HG03442 (cell line): ENCODE data around the gene CCDC171.
A peak's percentile ranks its signal among the peaks of the same experiment; 100 is the strongest.
"Not testable (repeated sequence)": the region's sequence is repeated elsewhere in the genome, so short reads cannot be mapped to it uniquely, and the experiment has no call there.

ENCODE experiments used
- ATAC-seq: cut with Tn5 transposase; IDR thresholded peaks from one replicate; pipeline ENCODE4 v1.9.1; 2021; ENCODE audit warnings: mild to moderate bottlenecking, moderate library complexity; ENCODE audit not compliant: unreplicated experiment

Gene CCDC171

DNA sequence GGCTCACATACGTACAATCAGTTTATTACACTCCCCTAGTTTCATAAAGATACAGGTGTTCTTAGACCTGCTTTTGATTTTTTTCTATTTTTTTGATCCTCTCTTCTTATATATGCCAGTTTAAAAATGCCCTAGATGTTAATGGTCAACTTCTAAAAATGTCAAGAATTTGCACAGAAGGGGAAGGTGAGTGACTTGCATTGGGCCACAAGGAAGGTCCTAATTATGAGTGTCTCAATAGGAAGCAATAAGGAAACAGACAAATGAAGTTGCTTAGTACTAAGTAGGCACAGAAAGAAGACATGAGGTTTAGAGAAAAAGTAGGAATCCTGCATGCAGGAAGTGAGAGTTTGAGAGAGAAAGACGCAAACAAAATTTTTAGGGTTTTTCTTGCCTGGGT lies 3.2 kb upstream of the CCDC171 start:
- ATAC-seq: no peak

DNA sequence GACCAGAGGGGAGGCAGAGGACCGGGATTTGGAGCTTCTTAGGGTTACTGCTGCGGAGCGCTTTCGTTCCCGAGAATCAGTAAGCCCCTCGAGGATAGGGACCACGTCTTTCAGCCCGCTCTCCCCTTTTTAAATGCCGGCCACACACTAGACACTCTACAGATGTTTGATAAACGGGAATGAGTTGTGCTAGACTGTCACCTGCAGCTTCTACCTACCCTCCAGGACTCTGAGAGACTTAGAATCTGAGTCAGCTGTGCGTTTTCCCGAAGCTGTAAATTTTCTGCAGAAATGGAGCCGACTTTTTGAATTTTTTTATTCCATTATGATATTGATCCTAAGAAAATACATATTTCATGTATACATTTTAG lies 670 bp downstream of the CCDC171 start:
- ATAC-seq: peak; percentile 7

DNA sequence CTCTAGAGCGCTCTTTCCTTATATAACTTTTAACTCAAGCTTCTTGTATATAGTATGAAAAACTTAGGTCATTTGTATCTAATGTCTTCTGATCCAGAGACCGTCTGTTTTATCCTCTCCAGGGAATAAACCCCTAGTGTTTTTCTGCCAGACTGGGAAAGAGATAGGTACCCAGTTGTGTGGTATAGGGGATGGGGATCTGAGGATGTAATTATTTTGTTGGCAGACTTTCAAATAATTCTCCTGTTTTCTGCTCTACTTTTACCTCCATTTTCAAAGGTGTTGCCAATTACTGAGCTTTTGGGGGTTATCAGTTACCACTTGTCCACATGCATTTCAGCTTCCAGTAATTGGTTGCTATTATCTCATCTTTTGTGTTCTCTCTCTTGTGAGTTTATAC lies 17.9 kb downstream of the CCDC171 start:
- ATAC-seq: no peak

DNA sequence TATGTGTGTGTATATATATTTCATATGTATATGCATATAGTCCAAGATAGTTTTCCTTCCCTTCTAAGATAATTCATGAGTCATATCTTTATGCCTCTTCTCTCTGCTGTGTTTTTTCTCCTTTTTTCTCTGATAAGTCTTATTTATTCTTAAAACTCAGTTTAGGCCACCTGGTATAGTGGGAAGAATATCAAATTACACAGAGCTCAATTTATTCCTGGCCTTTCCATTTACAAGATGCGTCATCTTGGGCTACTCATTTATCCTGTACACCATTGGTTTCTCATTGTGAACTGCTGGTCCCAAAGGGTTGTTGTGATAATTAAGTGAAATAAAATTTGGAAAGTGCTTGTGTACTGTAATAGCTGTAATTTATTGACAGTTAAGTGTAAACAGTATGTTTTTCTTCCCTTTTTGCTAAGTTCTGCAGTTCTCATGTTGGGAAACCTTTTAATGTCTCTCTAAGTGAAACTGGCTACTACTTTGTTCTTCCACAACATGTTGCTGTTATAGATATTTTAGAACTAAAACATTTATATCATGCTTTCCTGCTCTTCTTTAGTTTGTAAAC lies 19.4 kb downstream of the CCDC171 start:
- ATAC-seq: no peak

DNA sequence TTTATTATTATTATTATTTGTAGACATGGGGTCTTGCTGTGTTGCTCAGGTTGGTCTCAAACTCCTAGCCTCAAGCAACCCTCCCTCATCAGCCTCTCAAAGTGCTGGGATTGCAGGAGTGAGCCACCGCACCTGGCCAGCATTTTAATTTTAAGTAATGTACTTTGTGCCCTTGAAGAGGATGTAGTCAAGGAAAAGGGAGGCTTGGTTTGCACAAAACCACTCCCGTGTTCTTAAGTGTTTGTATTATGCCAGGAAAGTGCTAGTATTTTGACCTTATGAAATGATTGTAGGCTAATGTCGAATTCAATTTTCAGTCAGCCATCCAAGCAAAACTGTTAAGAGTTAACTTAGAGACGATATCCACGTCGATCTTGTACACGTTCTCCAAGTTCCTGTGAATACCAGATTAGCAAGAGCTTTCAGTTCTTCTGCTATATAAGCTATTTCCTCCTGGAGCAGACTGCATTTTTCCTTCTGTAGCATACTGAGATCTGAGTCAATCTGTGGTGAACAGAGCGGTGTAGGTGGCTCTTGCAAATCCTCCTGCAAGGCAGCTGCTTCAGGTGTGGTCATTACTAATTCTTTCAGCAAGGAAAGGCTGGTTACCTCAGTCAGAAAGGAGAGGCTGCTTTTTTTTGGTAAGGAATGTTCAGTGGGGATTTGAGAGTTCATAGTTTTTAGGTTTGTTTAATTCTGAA lies 23.7 kb downstream of the CCDC171 start:
- no peak for ATAC-seq

DNA sequence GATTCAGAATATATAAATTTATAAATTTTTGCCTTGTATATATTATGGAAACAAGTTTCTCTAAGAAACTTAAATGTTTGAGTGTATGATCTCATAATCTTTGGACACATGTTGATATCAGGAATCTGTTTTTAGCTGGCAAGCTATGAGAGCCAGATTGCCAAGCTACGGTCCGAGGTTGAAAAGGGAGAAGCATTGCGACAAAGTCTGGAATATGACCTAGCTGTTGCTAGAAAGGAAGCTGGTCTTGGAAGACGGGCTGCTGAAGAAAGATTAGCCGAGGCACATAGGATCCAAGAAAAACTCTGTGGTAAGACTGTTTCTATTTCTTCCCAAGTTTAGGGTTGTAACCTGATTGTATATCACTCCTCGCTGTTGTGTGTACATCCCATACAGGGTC lies 25.9 kb downstream of the CCDC171 start:
- no peak for ATAC-seq

DNA sequence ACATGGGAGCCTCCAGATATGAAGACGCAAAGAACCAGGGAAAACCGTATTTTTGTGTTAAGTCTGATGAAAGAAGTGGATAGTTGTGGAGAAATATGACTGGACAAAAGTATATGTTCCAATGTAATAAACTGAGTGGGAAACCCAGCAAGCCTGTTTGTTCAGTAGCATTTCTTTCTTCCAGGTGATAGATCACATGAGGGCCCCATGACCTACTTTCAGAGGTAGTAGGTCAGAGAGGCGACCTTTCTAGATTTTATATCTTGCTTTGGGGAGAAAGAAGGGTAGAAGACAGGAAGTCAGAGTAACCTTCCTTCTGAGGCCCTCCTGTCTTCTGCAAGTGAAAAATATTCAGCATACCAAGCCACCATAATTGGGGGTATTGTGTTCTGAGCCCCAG lies 31.5 kb downstream of the CCDC171 start:
- ATAC-seq: no peak

DNA sequence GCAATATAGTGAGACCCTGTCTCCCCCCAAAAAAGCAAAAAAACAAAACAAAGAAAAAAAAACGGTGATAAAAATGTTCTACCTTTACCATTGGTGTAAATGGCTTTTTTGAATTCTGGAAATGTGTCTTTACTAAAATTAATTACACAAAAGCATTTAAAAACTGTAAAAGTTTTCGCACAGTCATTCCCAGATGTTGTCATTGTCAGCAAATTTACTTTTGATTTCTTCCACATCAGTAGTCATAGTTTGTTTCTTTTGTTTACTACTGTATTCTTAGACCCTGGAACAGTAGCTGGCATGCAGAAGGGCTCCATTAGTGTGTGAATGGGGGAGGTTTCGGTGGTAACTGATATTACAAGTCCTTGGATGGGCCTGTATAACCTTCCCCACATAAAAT lies 39.5 kb downstream of the CCDC171 start:
- ATAC-seq: no peak

DNA sequence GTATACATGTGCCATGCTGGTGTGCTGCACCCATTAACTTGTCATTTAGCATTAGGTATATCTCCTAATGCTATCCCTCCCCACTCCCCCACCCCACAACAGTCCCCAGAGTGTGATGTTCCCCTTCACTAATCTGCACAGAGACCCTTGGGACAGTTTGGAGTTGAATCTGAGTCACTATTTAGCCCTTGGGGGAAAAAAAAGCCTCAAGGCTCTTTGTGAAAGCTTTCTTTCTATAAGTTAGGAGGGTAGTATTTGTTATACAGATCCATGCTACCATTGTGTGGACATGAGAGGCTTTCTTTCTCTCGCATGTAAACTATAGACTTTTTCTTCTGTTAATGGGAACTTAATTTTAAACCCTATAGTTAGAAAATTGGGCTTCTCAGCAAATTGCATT lies 40.1 kb downstream of the CCDC171 start:
- not testable (repeated sequence) for ATAC-seq

DNA sequence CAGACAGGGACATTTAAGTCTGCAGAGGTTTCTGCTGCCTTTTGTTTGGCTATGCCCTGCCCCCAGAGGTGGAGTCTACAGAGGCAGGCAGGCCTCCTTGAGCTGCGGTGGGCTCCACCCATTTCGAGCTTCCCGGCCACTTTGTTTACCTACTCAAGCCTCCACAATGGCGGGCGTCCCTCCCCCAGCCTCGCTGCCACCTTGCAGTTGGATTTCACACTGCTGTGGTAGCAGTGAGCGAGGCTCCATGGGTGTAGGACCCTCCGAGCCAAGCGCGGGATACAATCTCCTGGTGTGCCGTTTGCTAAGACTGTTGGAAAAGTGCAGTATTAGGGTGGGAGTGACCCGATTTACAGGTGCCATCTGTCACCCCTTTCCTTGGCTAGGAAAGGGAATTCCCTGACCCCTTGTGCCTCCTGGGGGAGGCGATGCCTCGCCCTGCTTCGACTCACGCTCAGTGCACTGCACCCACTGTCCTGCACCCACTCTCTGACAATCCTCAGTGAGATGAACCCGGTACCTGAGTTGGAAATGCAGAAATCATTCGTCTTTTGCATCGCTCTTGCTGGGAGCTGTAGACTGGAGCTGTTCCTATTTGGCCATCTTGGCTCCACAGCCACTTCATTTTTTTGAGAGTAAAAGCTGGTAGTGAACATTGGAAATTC lies 48.0 kb downstream of the CCDC171 start:
- not testable (repeated sequence) for ATAC-seq

DNA sequence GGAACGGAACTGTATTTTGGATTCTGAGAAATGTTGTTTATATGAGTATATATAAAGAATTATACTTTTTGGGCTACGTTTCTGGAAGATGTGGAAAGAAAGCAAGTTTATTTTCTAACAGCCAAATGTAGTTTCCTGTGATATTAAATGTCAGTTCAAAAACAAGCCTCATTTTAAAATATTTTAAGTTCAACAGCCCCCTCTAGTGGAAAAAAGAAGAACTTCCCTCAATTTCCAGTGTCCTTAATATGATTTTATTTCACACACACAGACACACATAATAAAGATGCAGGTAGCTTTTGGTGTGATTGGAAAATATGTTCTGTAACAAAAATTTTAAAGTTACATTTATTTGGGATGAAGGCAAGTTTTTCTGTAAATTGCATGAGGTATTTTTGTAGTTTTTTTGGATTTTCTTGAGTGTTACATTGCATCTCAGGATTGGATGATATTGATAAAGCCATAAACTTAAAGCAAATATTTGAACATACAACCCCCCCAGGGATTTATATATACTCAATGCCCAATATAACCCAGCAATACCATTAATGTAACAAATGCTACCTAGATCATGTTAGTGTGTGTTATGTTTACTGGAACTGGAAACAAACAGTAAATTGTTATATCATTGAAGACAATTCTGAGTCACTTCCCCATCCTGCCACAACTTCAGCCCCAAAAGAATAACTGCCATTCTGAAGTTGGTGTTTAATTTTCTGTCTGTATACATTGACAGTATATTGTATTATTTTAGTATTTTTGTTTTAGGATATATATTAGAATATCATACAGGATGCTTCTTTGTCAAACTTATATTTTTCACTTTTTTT lies 54.0 kb downstream of the CCDC171 start:
- no peak for ATAC-seq

DNA sequence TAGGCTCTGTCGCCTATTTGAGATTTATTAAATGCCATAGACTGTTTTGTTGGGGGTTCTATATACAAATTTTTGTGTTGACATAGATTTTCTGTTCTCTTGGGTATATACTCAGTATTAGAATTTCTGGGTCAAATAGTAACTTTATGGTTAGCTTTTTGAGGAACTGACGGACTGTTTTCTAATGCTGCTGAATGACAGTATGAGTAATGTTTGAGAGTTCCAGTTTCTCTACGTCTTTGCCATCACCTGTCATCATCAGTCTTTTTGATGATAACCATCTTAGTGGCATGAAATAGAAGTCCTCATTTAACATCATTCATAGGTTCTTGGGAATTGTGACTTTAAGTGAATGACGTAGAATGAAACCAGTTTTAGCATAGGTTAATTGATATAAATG lies 60.1 kb downstream of the CCDC171 start:
- no peak for ATAC-seq

DNA sequence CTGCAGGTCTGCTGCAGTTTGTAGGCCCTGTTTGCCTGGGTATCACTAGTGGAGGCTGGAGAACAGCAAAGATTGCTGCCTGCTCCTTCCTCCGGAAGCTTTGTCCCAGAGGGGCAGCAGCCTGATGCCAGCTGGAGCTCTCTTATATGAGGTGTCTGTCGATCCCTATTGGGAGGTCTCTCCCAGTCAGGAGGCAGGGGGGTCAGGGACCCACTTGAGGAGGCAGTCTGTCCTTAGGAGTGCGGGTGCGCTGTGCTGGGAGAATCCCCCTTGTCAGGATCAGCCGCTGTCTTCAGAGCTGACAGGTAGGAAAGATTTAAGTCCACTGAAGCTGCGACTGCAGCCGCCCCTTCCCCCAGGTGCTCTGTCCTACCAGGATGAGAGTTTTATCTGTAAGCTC lies 64.9 kb downstream of the CCDC171 start:
- no peak for ATAC-seq

DNA sequence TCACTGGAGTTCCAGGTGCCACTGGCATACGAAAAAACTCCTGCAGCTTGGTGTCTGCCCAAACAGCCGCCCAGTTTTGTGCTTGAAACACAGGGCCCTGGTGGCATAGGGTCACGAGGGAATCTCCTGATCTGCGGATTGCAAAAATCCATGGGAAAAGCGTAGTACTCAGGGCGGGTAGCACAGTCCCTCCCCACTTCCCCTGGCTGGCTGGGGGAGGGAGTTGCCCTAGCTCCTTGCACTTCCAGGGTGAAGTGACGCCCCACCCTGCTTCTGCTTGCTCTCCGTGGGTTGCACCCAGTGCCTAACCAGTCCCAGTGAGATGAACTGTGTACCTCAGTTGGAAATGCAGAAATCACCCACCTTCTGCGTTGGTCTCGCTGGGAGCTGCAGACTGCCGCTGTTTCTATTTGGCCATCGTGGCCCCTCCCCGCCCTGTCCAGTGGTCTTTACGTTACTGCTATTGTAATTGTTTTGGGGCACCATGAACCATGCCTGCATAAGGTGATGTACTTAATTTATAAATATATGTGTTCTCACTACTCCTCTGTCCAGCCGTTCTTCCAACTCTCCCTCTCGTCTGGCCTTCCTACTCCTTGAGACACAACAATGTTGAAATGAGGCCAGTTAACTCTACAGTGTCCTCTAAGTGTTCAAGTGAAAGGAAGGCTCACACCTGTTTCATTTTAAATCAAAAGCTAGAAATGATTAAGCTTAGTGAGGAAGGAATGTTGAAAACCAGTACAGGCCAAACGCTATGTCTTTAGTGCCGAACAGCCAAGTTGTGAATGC lies 65.9 kb downstream of the CCDC171 start:
- no peak for ATAC-seq

DNA sequence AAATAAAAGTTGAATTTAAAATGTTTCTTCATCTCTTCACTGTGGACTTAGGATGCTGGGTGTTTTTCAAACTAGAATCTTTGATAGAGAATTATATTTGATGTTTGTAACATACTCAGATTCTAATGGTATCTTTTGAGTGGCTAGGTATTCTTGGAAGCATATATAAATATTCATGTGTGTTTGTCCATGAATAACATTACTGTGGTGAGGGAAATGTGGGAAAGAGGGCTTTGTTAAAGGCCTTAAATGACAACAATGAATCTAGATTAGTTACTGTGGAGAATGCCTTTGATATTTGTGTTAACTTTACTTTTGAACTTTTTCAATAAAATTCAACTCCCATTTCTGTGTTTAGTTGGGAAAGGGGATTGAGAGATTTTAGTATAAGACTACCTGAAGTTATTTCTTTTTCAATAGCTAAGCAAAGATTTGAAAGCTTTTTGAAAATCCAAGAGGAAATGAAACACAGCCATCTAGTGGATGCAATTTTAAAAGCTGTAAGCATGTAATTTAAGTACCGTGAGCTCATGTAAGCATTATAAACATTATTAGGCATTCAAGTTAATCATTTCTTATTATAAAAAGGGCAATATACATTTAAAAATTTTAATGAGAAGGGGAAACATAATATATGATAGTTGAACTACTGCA lies 69.6 kb downstream of the CCDC171 start:
- no peak for ATAC-seq

DNA sequence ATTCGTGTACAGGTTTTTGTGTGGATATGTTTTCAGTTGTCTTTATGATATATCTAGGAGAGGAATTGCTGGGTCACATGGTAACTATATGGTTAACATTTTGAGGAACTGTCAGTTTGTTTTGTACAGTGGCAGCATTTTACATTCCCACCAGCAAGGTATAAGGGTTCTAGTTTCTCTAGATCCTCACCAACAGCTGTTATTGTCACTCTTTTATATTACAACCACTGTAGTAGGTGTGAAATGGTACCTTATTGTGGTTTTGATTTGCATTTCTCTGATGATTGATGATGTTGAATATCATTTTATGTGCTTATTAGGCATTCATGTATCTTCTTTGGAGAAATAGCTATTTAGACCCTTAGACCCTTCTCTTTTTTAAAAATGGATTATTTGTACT lies 82.9 kb downstream of the CCDC171 start:
- no peak for ATAC-seq

DNA sequence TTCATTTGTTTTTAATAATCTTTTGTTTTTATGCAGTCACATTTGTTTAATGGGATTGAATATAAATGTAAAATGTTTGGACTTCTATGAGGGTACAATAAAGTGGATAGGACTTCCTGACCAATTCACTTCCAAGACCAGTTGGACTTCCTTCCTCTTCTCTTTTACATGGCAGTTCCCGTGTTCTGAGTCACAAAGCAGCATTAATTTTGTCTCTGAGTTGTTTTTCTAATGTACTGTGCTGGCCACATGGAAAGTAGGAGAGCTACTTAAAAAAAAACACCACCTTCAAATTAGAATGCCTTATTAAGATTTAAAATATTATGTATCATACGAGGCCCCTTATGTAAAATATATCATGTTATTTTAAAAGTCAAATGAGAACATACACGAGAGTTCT lies 87.3 kb downstream of the CCDC171 start:
- no peak for ATAC-seq

DNA sequence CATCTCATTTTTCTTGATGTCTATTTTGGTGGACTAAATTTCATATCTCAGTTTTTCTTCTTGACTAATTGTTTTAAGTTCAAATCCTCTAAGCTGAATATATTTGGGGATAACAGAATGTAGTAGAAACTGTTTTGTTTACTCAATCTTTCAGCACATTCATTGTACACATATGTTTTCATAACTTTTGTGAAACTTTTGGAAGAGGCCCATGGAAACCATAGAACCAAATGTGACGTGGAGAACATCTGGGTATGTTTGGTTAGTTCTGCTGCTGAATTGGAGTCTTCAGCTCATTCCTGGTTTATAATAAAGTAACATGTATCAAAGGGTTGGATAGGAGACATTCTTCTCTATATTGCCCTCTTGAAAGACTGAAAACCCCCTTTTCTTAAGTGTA lies 88.4 kb downstream of the CCDC171 start:
- ATAC-seq: no peak

DNA sequence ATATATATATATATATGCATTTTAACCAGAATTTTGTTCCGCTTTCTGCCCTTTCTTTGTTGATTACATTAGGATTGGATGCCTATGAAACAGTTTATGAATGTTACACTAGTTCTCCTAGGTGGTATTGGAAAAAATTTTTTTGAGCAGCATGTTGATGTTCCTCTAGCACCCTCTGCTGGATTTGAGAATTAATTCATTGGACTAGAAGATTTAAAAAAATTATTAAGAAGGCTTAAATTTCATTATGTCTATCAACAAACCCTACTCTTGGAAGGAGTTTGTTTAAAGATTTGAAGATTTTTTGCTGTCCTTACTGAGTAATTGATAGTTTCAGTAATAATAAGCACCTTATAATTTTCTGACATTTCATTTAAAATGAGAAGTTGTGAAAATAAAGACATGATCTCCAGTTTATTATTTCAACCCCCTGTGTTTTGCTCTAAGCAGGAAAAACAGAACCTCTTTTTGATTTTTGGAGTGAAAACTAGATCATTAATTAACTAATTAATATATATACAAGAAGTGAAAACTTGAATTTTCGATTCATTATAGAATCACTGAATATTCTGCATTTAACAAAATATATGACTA lies 89.6 kb downstream of the CCDC171 start:
- ATAC-seq: no peak

DNA sequence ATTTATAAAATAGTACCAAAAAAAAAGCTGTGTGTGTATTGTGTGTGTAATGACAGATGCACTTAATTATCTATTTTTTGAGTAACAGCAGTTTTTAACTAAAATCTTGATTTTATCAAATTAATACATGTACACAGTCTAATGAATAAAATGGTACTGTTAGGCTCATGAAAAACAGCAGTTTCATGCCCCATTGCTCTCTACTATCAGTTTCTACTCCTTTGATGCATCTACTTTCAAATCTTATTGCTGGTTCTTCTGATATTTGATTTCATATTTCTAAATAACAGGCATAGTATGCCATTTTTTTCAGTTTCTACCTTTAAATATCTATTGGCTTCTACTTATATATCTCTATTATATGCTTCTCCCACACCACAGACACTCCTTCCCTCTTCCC lies 117.4 kb downstream of the CCDC171 start:
- peak; percentile 53 for ATAC-seq
